Left lobe of liver (tissue), 2 donors: Measurements from ENCODE around the gene PRR36. TPM values are rescaled to one million over a fixed set of nuclear protein-coding genes. Genes with fewer than 3 reads are reported as not detected.
"Not testable (repeated sequence)": the region's sequence is repeated elsewhere in the genome, so short reads cannot be mapped to it uniquely, and the experiment has no call there.

ENCODE experiments used
- ATAC-seq: fragments of 200-7000 bp; cut with Tn5 transposase; one replicate; pipeline ENCODE4 v1.9.1; 2020; ENCODE audit warnings: mild to moderate bottlenecking, moderate library complexity
- DNase-seq: peaks from one replicate; pipeline ENCODE4 v3.0.0-alpha.2; 2020; ENCODE audit warnings: low spot score
- total RNA-seq: library from RNA; stranded (reverse); gene quantifications from one replicate; pipeline ENCODE4 v1.2.1, GENCODE V29; 2021
- donor health status: DM: no; HTN: no; CAD: no; lungs with moderate emphysema.
- donor health status: DM: no; HTN: yes; CAD: no.

Gene PRR36
- total RNA-seq, 1 donor from 2014 or later: 0.15 TPM

DNA sequence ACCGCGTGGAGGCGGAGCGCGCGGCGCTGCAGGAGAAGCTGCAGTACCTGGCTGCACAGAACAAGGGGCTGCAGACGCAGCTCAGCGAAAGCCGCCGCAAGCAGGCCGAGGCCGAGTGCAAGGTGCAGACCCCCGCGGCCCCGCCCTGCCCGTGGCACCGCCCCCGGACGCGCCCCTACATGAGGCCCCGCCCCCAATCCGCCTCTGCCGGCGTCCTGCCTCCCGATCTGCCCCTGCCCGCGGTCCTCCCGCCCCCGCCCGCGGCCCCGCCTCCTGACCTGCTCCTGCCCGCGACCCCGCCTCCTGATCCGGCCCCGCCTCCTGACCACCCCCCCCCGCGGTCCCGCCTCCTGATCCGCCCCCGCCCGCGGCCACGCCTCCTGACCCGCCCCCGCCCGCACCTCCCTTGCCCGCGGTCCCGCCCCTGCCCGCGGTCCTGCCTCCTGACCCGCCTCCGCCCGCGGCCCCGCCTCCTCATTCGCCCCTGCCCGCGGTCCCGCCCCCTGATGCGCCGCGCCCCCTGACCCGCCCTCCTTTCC, 11.7 kb downstream of the PRR36 start:
- DNase-seq: peak; percentile 48
- ATAC-seq: peak; percentile 31

DNA sequence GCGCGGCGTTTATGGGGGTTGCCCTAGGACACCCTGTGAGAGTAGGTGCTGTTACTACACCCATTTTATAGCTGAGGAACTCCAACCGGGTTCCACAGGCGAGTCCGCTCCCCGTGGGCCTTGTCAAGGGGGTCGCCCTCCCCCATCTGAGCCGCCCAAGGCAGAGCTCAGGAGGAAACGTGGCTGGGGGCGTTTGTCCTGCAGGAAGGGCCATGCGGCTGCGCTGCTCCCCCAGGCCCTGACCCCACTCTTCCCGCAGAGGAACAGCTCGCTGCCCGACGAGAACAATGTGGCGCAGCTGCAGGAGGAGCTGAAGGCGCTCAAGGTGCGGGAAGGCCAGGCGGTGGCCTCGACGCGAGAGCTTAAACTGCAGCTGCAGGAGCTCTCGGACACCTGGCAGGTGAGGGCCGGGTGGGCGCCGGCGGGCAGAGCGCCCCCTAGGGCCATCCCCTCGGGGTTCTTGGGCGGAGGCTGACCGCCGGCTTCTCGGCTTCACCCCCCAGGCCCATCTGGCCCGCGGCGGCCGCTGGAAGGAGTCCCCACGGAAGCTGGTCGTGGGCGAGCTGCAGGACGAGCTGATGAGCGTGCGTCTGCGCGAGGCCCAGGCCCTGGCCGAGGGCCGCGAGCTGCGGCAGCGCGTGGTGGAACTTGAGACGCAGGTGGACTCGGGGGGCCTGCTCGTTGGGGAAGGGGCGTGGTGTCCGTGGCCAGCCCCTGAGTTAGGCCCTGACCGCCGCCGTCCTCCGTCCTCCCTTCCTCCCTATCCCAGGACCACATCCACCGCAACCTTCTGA, 12.4 kb downstream of the PRR36 start:
- ATAC-seq (no peak), DNase-seq (no peak)

DNA sequence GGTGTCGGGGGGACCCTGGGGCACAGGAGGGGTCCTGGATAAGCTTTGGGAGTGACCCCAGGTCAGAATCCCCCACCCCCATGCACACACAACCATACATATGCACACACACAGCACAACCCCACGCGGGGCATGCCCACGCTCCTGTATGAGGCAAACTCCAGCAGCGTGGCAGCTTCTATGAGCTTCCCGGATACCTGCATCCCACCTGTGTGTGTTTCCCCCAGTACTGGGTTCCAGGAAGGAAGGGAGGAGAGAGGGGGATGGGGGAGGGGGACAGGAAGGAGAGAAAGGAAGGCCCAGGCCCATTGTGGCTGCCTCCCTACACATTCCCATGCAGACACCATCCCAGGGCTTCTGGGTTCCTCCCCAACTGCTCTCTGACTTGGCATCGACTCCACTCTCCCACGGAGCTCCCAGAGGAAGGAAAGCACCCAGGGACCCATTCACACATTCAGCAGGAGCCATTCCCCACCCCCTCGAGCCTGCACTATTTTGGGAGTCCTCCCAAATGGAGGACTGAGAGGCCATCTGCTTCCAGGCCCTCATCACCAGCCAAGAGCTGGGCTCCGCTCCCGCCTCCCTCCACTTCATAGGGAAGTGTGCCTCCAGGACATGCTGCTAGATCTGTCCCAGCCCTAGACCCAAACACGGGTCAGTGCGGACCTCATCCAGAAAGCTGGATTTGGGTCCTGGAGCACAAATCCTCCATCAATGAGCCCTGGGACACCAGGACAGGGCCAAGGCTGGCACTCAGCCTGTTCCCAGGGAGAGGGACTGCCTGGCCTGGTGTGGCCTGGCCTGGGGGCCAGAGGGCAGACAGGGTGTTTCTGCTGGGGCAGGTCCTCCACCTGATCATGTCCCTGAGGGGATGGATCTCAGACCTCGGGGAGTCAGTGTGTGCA, 13.2 kb downstream of the PRR36 start:
- DNase-seq: no peak
- ATAC-seq: no peak

DNA sequence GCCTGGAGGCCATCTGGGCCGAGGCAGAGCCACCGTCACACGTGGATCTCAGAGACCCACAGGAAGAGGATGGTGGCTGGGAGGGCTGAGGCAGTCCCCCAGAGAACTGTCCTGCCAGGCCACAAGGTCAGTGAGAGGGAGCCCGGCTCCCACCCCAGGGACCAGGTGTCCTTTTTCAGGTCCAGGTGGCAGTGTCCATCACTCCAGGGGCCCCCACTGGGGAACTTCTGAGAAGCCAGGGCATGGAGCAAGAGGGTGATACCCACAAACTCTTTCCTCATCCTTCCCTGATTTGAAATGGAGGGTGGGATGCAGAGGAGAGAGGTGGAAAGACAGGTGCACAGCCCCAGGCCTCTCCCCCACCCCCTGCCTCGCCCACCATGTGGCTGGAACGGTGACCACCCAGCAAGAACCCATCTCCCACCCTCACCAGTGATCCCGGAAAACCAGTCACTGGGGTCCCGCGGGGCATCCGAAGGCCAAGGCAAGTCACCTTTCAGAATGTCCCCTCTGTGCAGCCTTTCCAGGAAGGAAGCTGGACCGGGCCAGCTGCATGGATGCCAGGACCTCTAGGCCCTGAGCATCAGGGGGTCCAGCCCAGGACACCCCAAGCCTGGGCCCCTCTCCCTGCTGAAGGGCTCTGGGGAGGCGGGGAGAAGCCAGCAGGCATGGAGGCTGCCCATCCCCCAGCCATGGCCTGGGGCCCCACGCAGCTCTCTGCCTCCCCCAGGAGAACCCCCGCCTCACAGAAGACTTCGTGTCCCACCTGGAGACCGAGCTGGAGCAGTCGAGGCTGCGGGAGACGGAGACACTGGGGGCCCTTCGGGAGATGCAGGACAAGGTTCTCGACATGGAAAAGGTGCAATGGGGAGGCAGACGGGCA, 14.1 kb downstream of the PRR36 start:
- DNase-seq: no peak
- no peak for ATAC-seq

DNA sequence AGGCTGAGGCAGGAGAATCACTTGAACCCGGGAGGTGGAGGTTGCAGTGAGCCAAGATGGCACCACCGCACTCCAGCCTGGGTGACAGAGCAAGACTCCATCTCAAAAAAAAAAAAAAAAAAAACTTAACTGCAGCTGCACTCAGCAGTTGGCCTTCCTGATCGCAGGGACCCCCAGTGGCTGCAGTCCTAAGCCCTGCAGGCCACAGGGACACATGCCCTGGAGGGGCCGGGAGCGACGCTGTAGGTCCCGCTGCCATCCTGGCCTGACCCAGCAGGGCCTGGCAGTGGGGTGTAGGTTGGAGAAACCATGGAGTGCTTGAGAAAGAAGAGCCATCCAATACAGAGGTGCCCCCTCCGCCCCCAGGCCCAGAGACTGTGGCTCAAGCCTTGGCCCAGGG, 15.1 kb downstream of the PRR36 start:
- DNase-seq, ATAC-seq: not testable (repeated sequence)

DNA sequence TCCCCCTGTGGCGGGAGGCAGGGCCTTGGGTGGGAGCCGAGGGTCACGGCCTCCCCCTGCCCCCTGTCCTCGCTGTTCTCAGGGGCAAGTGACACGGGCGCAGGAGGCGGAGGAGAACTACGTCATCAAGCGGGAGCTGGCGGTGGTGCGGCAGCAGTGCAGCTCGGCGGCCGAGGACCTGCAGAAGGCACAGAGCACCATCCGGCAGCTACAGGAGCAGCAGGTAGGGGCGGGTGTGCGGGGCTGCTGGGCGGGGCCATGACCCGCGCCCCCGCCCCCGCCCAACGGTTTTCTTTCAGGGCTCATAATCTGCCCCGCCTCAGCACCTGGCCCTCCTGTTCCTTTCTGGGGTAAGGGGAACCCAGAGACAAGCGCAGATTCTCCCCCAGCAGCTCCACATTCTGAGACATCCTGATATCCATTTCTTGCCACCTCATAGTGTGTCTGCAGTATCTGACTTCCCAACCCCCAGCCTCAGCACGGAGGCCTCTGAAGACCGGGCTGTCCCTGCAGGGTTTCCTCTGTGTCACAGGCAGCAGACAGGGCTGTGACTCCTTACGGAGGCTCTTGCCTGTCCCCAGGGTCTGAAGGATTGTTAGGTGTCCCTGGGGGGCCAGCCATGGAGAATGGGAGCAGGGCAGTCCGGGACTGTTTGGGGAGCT, 15.9 kb downstream of the PRR36 start:
- ATAC-seq (no peak), DNase-seq (no peak)

DNA sequence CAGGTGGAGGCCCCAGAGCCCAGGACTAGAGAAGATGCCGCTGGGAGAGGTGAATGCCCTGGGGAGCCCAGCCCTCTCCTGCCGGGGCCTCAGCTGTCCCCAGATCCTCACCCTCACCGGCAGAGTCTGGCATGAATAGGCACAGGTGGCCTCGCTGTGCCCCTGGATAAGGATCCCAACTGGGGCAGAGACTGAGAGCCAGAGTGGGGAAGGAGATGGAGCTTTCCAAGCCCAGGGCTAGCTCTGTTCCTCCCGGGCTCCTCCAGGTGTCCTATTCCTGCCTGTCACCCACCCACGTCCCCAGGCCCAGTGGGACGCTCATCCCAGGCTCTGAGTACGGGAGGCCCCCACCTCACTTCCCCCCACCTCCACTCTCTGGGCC, 16.5 kb downstream of the PRR36 start:
- ATAC-seq: no peak
- DNase-seq: no peak

DNA sequence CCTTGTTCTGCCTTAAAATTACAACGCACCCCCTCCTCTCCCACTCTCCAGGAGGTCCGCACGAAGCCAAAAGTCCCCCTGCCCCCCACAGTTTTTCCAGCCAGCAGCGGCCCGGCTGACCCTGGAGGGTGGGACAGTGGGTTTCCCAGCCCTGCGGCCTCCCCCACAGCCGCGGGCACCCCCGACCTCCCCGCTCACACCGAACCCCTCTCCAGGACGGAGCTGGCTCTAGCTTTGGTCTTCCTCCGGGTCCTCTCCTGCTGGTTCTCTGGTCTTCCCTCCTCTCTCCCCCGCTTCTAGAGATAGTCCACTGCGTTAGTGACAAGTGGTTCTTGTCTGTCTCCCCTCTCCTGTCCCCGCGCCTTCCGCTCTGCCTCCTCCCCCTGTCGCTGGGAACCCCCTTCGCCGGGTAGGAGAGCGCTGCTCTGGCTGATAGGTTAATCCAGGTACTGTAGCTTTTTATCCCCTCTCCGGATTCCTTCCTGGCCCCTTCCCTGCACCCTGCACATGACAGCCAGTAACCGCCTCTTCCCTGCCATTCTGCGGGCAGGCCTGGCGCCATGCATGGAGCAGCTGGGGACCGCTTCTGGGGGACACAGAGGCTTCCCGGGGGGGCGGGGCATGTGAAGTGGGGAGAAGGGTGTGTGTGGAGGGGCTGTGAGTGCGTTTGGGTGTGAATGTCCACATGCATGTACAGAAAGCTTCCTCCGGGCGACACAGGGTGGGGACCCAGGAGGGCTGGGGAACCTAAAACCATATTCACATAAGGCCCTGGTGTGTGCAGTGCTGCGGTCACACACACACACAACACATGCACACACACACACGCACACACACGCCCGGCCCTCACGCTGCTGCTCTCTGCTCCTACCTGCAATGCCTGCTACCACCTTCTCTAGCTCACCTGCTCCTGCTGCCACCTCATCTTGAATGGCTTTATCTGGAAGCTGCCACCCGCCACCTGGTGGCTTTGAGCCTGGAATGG, 17.2 kb downstream of the PRR36 start:
- DNase-seq: no peak

DNA sequence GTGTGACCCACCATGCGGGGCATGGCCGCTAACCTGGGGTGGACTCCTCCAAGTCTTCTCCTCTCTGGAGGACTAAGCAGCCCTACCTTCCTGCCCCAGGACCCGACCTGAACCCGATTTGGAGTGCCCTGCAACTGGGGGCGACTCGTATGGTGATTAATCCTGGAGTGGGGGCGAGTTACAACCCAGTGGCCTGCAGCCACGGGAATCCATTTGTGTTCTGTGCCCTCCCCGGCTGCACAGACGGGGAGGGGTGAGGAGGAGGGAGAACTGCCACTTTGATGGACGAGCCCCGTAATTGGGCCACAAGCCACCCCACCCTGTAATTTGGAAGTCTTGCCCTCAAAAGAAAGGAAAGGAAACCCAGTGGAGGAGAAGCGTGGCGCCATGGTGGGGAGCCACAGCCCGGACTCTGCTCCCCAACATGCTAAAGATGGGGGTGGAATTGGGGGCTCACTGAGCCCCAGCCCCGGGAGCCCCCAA, 18.0 kb downstream of the PRR36 start:
- ATAC-seq: no peak
- DNase-seq: no peak

More for the DNA sequence above, 17.2 kb downstream of the PRR36 start:
- no peak for ATAC-seq

DNA sequence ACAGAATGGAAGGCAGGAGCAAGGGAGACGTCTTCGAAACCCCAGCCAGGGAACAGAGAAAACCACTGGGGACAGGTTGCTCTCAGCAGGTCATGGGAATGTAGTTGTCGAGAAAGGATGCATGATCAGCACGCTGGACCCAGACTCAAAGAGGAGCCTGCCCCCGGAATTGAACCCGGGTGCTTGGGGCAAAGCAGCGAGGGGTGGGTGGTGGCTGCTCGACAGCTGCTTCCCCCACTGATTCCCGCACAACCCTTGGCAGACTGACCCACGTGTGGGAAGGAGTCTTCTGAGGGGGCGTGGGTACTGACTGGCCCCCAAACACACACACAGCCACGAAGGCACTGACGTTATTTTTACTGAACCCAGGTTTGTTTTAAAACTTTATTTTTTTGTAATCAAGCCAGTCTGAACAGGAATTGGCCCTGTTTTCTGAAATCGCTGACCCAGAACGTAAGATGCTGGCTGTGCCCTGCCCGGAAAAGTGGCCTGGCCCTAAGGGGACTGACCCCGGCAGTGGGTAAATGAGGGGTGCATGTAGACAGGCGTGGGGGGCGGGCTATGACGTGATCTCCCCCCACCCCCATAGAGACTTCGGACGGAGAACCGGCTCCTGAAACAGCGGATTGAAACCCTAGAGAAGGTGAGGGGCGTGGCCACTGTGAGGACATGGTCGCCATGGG, 18.6 kb downstream of the PRR36 start:
- DNase-seq (no peak), ATAC-seq (no peak)

DNA sequence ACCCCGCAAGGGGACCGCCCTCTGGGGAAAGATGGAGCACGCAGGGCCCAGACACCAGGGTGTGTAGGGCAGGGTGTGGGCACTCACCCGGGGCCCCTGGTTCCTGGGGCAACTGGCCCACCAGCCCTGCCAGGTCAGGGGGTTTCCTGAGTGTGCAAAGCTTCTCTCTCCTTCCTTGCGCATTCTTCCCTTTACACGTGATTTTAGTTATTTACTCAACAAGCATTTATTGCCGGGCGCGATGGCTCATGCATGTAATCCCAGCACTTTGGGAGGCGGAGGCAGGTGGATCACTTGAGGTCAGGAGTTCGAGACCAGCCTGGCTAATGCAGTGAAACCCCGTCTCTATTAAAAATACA, 20.4 kb downstream of the PRR36 start:
- DNase-seq: no peak
- ATAC-seq: no peak

DNA sequence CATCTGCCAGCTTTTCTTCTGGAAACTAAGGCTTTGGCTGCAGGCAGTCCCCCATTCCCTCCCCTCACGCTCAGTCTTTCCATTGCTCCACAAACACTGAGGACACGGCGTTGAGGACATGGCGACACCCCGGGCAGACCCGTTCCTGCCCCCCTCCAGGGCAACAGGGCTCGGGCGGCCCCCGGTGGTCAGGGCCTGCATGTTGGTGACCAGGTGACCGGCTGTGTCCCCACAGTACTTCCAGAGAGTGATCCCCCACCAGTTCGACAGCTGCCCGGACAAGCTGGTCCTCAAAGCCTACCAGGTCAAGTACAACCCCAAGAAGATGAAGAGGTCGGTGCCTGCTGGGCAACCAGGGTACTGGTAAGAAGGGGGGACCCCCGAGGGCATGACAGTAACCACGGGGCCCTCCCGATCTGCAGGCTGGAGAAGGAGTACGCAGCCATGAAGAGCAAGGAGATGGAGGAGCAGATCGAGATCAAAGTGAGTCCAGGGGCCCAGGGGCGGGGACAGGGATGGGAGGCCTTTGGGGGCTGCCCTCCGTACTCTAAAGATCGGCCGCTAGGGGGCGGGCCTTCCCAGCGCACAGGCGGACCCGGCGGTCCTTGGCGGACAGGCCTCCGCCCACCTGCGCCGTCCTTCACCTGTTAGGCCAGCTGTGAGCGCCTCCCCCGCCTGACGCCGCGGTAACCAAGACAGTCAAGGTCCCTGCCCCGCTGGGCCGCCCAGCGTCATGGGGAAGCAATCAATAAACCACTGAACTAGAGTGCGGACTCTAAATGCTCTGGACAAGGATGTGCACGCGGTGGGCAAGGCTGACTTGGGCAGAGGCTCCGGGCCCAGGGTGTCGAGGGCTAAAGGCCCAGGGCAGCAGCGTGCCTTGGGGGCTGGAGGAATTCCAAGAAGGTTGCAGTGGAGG, 21.1 kb downstream of the PRR36 start:
- peak; percentile 97 for ATAC-seq
- DNase-seq: peak; percentile 96

DNA sequence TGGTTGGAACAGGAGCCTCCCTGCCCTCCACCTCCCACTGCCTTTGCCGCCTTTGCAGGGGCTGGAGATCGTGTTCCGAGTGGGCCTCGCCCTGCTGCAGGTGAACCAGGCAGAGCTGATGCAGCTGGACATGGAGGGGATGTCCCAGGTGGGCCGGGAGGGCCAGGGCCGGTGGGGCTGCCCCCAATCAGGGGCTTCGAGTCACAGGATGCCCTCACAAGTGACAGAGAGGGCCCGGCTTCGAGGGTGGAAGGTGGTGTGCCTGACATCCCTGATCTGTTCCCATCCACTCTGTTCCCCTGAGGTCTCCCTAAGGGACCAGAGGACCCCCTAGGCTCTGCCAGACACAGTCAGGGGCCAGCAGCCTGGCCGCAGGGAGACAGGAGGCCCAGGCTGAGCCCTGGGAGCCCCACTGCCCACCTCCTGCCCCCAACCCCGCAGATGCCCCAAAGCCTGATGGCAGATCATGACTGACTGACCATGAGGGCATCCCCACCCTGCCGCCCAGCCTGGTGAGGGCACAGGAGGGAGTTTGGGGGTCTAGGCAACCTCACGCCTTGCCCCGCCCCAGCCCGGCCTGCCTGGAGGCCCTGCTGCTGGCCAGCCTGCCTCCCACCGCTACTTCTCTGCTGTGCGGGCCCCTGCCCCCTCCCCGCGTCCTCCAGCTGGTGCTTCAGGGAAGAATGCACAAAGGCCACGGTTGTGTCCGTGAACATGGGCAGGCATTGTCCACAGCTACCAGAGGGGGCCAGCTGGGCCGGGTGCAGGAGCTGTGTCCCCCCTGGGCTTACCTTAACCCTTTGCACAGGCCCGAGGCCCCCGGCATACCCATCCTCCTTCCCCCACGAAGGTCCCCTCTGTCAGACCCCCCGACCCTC, 22.3 kb downstream of the PRR36 start:
- ATAC-seq: no peak
- no peak for DNase-seq

DNA sequence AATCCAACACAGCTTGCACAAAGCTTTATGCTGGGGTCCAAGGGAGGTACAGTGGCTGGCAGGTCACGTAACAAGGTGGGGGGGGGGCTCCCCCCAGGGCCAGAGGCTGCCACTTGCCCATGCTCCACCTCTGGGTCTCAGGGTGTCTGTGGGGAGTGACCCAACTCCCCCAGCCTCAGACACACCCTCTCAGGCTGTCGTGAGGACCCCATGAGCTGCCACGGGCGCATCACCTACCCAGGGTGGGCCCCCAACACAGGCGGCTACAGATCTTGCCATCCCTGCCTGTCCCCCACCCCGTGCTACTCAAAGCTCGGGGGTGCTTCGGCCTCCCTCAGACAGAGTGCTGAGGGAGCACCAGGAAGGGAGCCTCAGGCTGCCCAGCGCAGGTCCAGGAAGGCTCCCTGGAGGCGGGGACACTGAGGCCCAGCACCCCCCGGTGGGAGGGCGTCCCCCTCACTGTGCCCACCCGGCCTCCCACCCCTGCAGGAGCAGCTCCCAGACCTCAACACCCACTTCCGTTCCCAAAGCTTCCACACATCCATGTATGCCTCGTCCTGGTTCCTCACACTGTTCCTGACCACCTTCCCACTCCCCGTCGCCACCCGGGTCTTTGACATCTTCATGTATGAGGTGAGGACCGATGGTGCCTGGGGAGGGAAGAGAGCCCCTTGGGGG, 23.1 kb downstream of the PRR36 start:
- ATAC-seq (no peak), DNase-seq (no peak)

DNA sequence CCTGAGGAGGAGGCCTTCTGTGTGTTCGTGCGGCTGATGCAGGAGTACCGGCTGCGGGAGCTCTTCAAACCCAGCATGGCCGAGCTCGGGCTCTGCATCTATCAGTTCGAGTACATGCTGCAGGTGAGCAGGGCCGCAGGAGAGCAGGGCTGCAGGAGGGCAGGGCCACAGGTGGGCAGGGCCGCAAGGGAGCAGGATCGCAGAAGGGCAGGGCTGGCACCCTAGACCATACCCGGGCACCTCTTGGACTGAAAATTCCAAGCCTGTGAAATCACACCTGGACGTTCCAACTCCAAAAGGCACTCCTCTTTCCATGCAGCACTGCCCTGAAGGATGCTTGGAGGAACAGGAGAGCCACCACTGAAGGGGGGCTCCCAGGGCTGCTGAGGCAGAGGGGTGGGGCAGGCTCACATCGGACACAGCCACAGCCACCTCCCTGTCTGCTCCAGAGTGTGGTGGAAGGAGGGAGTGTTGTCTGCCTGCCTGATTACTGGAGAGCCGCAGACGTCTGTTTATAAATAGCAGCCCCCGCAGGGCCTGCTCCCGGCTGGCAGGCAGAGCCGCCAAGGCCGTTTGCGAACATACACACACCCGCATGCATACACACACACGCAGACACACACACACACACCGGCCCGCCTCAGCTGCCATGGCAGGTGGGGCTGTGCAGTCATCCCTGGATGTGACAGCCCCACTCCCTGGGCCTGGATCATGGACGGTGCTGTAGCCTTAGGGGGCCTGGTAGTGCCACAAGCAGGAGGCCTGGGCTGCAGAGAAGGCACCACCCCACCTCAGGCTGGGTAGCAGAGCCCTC, 24.0 kb downstream of the PRR36 start:
- DNase-seq (no peak), ATAC-seq (no peak)
